Measurements from ENCODE around the gene CWF19L2. TPM values are rescaled to one million over a fixed set of nuclear protein-coding genes. Genes with fewer than 3 reads are reported as not detected.

CWF19L2 gene
- total and polyA plus RNA-seq, 11 donors: 4.1 to 8.4 (median 7.5) TPM

DNA sequence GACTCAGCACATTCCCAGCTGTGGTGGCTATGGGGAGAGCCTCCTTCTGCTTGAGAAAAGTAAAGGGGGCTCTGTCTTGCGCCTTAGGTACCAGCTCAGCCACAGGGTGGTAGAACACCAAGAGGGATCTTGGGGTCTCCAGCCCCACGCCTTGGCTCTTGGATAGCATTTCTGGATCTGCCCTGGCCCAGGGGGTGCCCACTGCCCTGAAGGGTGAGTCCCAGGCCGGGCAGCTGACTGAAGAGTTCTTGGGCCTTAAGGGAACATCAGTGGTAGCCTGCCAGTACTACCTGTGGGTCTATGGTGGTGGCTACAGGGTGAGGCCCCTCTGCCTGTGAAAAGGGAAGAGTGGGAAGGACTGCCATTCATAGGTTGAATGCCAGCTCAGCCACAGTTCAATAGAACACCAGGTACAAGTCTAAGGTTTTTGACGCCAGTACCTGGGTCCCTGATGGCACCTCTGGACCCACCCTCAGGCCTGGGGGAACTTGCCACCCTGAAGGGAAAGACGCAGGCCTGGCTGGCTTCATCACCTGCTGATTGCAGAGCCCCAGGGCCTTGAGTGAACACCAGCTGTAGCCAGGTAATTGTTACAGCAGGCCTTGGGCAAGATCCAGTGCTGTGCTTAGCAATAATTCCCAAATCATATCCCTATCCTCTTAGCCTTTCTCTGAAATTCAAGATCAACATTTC lies 3.9 kb downstream of the CWF19L2 start:
- Histone ChIP-seq H3K4me1 (peaks cover 0 to 15% (median 11%) of the 10 kb centered on the region in 12 donors), H3K27me3 (no peaks in the 10 kb centered on the region), H3K4me3 (no peak overlapping the region), H3K27ac (no peak overlapping the region), H3K36me3 (peaks cover 0 to 55% (median 42%) of the 10 kb centered on the region in 9 donors), H3K9me3 (no peaks in the 10 kb centered on the region)
- intact Hi-C loops (cut with DNase I): no loop called here
- WGBS, 4 donors: 89 to 98% (median 95%) methylated on average over 4 to 5 of the region's 5 CpGs
- TF ChIP-seq, protein P1, sequence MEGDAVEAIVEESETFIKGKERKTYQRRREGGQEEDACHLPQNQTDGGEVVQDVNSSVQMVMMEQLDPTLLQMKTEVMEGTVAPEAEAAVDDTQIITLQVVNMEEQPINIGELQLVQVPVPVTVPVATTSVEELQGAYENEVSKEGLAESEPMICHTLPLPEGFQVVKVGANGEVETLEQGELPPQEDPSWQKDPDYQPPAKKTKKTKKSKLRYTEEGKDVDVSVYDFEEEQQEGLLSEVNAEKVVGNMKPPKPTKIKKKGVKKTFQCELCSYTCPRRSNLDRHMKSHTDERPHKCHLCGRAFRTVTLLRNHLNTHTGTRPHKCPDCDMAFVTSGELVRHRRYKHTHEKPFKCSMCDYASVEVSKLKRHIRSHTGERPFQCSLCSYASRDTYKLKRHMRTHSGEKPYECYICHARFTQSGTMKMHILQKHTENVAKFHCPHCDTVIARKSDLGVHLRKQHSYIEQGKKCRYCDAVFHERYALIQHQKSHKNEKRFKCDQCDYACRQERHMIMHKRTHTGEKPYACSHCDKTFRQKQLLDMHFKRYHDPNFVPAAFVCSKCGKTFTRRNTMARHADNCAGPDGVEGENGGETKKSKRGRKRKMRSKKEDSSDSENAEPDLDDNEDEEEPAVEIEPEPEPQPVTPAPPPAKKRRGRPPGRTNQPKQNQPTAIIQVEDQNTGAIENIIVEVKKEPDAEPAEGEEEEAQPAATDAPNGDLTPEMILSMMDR (IDR thresholded peaks at IDR 0.05): no peak
- TF ChIP-seq POLR2A (IDR thresholded peaks at IDR 0.05): no peak
- ATAC-seq (no peak), DNase-seq (peak in 1 of 5 donors; percentile 58)

DNA sequence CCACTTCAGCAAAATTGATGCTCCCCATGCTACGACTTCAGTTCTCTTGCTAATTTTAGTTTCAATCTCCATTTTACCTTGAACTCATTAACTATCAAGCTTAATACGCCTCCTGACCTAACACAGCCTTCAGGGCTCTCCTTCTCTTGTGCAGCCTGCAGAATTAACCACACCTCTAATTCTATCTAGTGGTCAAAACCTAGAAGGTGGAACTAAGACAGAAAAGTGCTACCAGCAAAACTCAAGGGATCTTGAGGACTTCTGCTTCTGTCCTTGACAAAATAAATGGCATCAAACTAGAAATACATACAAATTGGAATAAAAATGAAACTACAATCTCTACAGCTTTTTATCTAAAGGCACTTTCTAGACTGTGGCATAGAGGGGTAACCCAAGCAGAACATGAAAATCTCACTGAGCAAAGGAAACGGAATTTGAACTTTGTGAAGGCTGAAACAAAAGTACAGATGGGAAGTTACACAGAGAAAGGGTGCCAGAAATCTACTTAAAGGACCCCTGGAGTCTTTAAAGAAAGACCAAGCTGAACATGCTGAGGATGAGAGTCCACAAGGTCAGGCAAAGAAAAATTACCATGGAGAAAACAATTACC lies 10.7 kb downstream of the CWF19L2 start:
- peaks cover 0 to 67% (median 46%) of the 10 kb centered on the region in 9 donors for H3K36me3 ChIP-seq
- no peak for DNase-seq
- H3K4me1 ChIP-seq: no peaks in the 10 kb centered on the region
- H3K27me3 ChIP-seq: no peaks in the 10 kb centered on the region
- H3K9me3 ChIP-seq: no peaks in the 10 kb centered on the region
- ATAC-seq: no peak
- intact Hi-C loops (cut with DNase I): no loop called here
- no peak overlapping the region for H3K4me3 ChIP-seq
- TF ChIP-seq, protein P1 (IDR thresholded peaks at IDR 0.05): no peak
- TF ChIP-seq POLR2A (IDR thresholded peaks at IDR 0.05): no peak
- 90 to 95% (median 93%) methylated on average over 3 of the region's 3 CpGs for WGBS, 4 donors
- H3K27ac ChIP-seq: no peak overlapping the region

DNA sequence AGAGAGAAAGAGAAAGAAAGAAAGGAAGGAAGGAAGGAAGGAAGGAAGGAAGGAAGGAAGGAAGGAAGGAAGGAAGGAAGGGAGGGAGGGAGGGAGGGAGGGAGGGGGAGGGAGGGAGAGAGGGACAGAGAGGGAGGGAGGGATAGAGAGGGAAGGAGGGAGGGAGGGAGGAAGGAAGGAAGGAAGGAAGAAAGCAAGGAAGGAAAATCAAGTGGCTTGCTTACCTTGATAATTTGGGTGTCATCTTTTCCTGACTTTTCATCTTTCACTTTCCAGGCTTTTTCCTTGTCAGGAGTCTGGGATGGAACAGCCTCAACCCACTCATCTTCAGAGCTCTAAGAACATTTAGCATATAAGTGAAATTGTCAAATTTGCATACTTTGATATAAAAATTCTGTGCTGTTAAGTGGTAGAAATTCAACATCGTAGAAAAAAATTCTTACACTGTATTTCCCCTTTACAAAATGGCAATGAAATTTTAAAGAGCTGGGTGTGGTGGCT lies 14.9 kb downstream of the CWF19L2 start:
- Histone ChIP-seq H3K4me1 (peaks cover 0 to 3% (median 0%) of the 10 kb centered on the region in 12 donors), H3K27ac (no peak overlapping the region), H3K4me3 (no peak overlapping the region), H3K36me3 (peaks cover 0 to 89% (median 70%) of the 10 kb centered on the region in 9 donors), H3K27me3 (no peaks in the 10 kb centered on the region), H3K9me3 (no peaks in the 10 kb centered on the region)
- WGBS, 4 donors: 91 to 100% (median 96%) methylated on average over 1 of the region's 1 CpG
- ATAC-seq (no peak), DNase-seq (no peak)
- intact Hi-C loops (cut with DNase I): no loop called here
- TF ChIP-seq, protein P1 (IDR thresholded peaks at IDR 0.05): no peak
- TF ChIP-seq POLR2A (IDR thresholded peaks at IDR 0.05): no peak

DNA sequence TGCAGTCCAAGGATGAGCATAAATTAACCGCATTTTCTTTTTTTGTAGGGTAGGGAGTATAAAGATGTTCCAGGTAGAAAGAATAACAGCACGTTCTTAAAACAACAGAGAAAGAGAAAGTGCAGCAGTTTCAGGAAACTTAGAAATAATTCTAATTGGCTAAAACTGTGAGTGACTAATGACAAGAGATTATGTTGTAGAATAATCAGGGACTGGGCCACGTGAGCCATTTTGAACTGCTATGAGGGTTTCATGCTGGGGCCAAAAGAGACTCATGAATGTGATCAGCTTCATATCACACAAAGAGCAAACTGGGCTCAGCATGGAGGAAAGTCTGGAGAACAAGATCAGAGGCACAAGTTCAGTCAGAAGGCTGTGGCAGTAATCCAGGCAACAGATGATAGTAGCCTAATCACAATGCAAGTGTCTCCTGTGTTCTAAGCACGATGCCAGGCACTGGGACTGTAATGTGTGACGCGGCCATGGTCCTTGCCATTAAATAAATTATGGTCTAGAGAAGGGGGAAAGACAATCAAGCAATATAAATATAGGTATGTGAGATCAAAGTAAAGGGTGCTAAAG lies 17.9 kb downstream of the CWF19L2 start:
- Histone ChIP-seq H3K27me3 (no peaks in the 10 kb centered on the region), H3K27ac (no peak overlapping the region), H3K36me3 (peaks cover 0 to 78% (median 53%) of the 10 kb centered on the region in 9 donors), H3K9me3 (no peaks in the 10 kb centered on the region), H3K4me1 (peaks cover 0 to 3% (median 0%) of the 10 kb centered on the region in 12 donors), H3K4me3 (no peak overlapping the region)
- 68 to 88% (median 75%) methylated on average over 6 of the region's 6 CpGs for WGBS, 4 donors
- ATAC-seq: peak in 3 of 4 donors; percentile 64 to 72 (median 65)
- intact Hi-C loops (cut with DNase I): no loop called here
- no peak for TF ChIP-seq POLR2A (IDR thresholded peaks at IDR 0.05)
- TF ChIP-seq, protein P1 (IDR thresholded peaks at IDR 0.05): no peak
- peak in 1 of 5 donors; percentile 9 for DNase-seq

Measured in heart left ventricle (tissue), 16 donors.